Inferior parietal cortex (tissue), 1 donor: ENCODE measurements around the gene PGAM5.
"Not testable (repeated sequence)": the region's sequence is repeated elsewhere in the genome, so short reads cannot be mapped to it uniquely, and the experiment has no call there.

Source experiments
- DNase-seq: peaks from one replicate; pipeline ENCODE4 v3.0.0-alpha.2; 2016; ENCODE audit errors: extremely low spot score

Gene PGAM5

GRCh38 chr12:132747896-132748295, 37.3 kb downstream of the PGAM5 start:
- no peak for DNase-seq

GRCh38 chr12:132748319-132748718, 37.7 kb downstream of the PGAM5 start:
- no peak for DNase-seq

- not testable (repeated sequence) for DNase-seq
These were observed 43.0 kb downstream of the PGAM5 start for GRCh38 chr12:132753670-132754069.

- DNase-seq = no peak
These were observed 43.7 kb downstream of the PGAM5 start for GRCh38 chr12:132754160-132754932.

GRCh38 chr12:132758825-132759224, 48.2 kb downstream of the PGAM5 start:
- DNase-seq = not testable (repeated sequence)

GRCh38 chr12:132759359-132759758, 48.7 kb downstream of the PGAM5 start:
- DNase-seq = no peak

- DNase-seq = no peak
These were observed 50.6 kb downstream of the PGAM5 start, which contains the start of gene ANKLE2 for GRCh38 chr12:132761032-132761920. ANKLE2 (minus strand) TSS chr12:132761832; CDS start chr12:132761798, 34 bp downstream.

GRCh38 chr12:132761921-132762583, 51.4 kb downstream of the PGAM5 start:
- DNase-seq = peak; percentile 77

GRCh38 chr12:132764231-132764630, 53.6 kb downstream of the PGAM5 start:
- no peak for DNase-seq

- no peak for DNase-seq
These were observed 54.7 kb downstream of the PGAM5 start for GRCh38 chr12:132765361-132765760.

- DNase-seq = peak; percentile 9
These were observed 55.9 kb downstream of the PGAM5 start for GRCh38 chr12:132766380-132767085.

- DNase-seq = no peak
These were observed 60.6 kb downstream of the PGAM5 start for GRCh38 chr12:132771126-132771838.
